Esophagus squamous epithelium (tissue), 4 donors: ENCODE data around the gene NMS.
A peak's percentile ranks its signal among the peaks of the same experiment; 100 is the strongest.

Experiments used
- POLR2A ChIP-seq, 4 donors: fragments of 450-650 bp; IDR thresholded peaks; one replicate each; pipeline ENCODE4 v1.6.1; 2017; ENCODE audit warnings: antibody characterized with exemption in 4 of 4, mild to moderate bottlenecking in 4 of 4, moderate library complexity in 3 of 4
- TF ChIP-seq, protein P1 (sequence below), 6 experiments: fragments of 450-650 bp in 4 of 6; fragments of 200-600 bp in 2 of 6; sonication (generic) in 2 of 6; IDR thresholded peaks; one replicate each; pipeline ENCODE4 v1.5.1; 2016 to 2019; ENCODE audit warnings: antibody characterized with exemption in 6 of 6, mild to moderate bottlenecking in 4 of 6, moderate library complexity in 4 of 6

DNA sequence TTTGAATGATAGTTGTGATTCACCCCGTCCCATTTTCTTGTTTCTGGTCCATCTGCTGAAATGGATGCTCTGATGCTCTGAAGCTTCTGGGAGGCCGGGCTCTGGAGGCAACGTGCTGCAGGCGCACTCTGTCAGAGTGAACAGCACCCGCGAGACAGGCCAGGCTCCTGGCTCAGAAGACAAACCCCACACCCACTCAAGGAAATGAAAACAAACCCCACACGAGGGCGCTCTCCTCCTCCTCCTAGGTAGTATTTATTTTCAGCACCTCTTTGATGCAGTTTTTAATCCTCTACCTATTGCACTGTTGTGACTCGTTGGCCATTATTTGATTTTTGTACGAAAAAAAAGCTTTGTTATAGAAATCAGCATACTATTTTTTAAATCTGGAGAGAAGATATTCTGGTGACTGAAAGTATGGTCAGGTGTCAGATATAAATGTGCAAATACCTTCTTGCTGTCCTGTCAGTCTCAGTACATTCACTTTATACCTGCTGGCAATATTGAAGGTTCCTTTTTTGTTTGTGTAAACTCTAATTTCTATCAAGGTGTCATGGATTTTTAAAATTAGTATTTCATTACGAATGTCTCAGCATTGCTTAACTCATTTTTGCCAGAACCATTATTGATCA, 42.5 kb upstream of the NMS start:
- TF ChIP-seq, protein P1, sequence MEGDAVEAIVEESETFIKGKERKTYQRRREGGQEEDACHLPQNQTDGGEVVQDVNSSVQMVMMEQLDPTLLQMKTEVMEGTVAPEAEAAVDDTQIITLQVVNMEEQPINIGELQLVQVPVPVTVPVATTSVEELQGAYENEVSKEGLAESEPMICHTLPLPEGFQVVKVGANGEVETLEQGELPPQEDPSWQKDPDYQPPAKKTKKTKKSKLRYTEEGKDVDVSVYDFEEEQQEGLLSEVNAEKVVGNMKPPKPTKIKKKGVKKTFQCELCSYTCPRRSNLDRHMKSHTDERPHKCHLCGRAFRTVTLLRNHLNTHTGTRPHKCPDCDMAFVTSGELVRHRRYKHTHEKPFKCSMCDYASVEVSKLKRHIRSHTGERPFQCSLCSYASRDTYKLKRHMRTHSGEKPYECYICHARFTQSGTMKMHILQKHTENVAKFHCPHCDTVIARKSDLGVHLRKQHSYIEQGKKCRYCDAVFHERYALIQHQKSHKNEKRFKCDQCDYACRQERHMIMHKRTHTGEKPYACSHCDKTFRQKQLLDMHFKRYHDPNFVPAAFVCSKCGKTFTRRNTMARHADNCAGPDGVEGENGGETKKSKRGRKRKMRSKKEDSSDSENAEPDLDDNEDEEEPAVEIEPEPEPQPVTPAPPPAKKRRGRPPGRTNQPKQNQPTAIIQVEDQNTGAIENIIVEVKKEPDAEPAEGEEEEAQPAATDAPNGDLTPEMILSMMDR (IDR thresholded peaks at IDR 0.05): peak in 4 of 6 experiments; percentile 18 to 42 (median 24)
- no peak for TF ChIP-seq POLR2A (IDR thresholded peaks at IDR 0.05)
